Right ventricle myocardium inferior (tissue), 1 donor: ENCODE data around the gene FCHSD2. TPM values are rescaled to one million over a fixed set of nuclear protein-coding genes. Genes with fewer than 3 reads are reported as not detected.
A peak's percentile ranks its signal among the peaks of the same experiment; 100 is the strongest.
"Not testable (repeated sequence)": the region's sequence is repeated elsewhere in the genome, so short reads cannot be mapped to it uniquely, and the experiment has no call there.

Source experiments
- ATAC-seq: fragments of 200-7000 bp; cut with Tn5 transposase; one replicate; pipeline ENCODE4 v1.9.1; 2020; ENCODE audit warnings: mild to moderate bottlenecking, moderate library complexity
- DNase-seq: peaks from one replicate; pipeline ENCODE4 v3.0.0; 2021; ENCODE audit errors: missing footprints
- intact Hi-C: fragments of 100-400 bp; cut with DNase I; formaldehyde crosslinking; loops from one replicate; pipeline ENCODE4 v1.11.0; 2022
- total RNA-seq: library from RNA; stranded (reverse); fragmentation: NEBNext Ultra II Directional; extraction: Animal tissue kit (Norgen Biotek cat#: 25700); gene quantifications from one replicate; pipeline ENCODE4 v1.2.1, GENCODE V29; 2021
- donor health status: DM: no; HTN: yes; CAD: no; lungs with severe emphysema.

FCHSD2 gene
- total RNA-seq, 1 donor from 2014 or later: 36.6 TPM

DNA sequence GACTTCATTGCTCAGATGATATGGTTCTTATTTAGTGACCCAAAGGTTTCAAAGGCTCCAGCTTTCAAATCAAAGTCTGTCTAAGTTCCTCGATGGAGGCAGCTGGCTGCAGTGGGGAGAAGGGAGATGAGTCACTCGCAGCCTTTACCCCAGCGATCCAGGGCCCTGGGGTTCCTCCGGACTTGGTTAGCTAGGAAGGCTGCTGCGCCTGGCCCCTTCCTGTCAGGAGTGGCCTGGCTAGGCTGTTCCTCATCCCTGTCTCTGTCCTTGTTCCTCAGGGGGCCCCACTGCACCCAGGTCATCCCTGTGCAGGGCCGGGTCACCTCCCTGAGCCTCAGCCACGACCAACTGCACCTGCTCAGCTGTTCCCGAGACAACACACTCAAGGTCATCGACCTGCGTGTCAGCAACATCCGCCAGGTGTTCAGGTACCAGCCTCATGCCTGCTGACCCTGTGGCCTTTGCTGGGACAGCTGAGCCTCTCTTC is 314.0 kb downstream of the FCHSD2 start:
- DNase-seq: no peak
- ATAC-seq: no peak
- intact Hi-C loops: no loop called here

DNA sequence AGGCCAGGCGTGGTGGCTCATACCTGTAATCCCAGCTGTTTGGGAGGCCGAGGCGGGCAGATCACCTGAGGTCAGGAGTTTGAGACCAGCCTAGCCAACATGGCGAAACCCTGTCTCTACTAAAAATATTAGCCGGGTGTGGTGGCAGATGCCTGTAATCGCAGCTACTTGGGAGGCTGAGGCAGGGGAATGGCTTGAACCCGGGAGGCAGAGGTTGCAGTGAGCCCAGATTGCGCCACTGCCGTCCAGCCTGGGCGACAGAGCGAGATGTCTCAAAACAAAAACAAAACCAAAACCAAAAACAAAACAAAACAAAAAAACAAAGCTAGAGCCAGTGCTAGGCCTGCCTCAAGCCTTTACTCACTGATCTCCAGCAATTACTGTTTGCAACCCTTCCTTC is 314.5 kb downstream of the FCHSD2 start:
- intact Hi-C loops, DNase-seq, ATAC-seq: not testable (repeated sequence)

DNA sequence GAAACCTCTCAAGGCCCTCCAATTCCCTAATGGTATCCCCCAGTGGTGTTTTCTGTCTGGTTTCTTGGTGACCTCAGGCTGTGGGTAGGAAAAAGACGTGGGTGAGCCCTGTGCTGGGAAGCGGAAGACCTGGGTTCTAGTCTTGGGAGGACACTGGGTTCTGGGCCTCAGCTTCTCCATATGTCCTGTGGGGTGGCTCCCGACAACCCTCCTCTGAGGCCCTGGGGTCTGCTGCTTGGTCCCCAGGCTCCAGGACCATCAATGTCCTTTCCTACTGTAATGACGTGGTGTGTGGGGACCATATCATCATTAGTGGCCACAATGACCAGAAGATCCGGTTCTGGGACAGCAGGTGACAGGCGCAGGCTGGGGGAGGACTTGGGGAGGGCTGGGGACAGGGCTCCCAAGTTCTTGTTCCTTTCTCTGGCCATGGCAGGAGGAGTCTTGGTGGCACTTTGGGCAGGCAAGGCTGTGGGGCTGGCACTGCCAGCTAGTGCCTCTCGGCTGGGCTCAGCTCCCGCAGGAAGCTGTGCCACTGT is 315.1 kb downstream of the FCHSD2 start:
- intact Hi-C loops: no loop called here
- DNase-seq (no peak), ATAC-seq (no peak)

DNA sequence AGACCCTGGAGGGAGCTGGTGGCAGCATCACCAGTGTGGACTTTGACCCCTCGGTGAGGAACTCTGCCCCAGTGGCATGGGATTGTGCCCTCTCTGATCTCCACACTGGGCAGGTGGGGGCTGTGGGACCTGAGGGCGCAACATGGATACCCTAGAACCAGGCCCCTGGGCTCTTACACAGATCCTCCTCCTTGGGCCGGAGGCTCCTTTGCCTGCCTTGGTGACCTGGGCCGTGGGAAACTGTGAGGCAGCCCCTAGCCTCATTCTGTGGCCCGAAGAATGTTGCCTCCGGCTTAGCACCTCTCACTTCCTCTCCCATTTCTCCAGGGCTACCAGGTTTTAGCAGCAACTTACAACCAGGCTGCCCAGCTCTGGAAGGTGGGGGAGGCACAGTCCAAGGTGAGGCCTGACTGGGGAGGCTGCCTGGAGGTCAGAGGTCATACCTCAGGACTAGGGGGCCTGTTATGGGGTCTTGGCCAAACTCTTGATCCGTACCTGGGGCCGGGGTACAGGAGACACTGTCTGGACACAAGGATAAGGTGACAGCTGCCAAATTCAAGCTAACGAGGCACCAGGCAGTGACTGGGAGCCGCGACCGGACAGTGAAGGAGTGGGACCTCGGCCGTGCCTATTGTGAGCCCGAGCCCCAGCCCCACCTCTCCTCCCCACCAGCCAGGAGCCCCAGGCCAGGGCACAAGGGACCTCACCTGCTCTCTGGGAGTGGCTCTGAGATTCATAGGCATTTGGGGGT is 315.8 kb downstream of the FCHSD2 start:
- ATAC-seq (no peak), DNase-seq (no peak)
- intact Hi-C loops: no loop called here

DNA sequence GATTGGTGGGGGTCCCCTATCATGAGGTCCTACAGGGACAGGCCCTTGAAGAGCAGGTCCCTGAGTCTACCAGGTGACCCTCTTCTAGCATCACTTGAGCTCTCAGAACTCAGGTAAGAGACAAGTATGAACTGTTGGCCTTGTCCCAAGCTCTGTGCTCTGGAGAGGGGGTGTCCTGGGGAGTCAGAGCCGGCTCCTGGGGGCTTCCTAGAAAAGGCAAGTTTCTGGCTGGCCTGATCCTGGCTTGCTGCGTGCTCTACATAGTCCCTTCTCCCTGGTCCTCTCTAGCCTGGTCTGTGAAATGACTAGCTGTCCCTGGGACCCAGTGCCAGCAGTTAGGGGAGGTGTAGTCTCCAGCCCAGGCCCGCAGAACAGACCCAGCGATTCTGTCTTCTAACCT is 316.5 kb downstream of the FCHSD2 start:
- intact Hi-C loops: no loop called here
- DNase-seq: no peak
- no peak for ATAC-seq

DNA sequence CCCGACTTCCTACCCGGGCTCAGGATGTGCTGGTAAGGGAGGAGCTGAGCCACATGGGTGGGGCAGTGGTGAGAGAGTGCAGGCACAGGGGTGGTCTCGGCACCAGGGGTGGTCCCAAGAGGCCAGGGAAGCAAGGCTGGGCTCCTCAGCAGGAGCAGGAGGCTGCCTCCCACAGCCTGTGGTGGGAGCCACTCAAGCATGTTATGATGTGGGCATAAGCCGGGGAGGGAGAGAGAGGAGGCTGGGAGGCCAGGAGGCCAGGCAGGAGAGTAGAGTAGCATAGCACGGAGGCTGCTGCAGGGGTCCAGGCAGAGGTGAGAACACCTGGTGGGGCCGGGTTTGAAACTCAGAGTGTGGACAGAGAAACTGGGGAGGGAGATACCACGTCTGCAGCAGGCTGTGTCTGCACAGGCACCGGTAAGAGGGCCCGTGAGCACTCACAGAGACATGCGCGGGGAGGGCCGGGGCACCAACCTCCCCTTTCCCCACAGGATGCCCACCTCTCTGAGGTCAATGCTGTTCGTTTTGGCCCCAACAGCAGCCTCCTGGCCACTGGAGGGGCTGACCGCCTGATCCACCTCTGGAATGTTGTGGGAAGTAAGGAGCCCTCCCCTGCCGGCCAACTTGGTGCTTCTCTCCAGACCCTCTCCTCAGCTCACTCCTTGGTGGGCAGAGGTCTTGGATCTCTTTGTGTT is 317.2 kb downstream of the FCHSD2 start:
- intact Hi-C loops: no loop called here
- ATAC-seq (no peak), DNase-seq (no peak)

DNA sequence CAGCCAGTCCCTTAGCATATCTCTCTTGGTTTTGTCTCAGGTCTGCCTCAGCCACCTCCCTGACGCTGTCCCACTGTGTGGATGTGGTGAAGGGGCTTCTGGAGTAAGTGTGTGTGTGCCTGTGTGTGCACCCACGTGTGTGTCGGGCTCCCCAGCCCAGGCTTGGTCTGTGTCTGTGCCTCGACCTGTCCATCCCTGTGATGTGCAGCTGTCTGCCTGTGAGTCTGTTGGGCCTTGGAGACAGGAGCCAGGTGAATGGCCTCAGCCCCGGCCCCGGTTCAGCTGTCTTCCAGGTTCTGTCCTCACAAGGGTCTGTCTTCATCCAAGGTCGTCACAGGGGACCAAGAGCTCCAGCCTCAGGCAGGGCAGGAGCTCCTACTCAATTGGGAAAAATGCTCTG is 318.1 kb downstream of the FCHSD2 start:
- intact Hi-C loops: no loop called here
- ATAC-seq (no peak), DNase-seq (no peak)

DNA sequence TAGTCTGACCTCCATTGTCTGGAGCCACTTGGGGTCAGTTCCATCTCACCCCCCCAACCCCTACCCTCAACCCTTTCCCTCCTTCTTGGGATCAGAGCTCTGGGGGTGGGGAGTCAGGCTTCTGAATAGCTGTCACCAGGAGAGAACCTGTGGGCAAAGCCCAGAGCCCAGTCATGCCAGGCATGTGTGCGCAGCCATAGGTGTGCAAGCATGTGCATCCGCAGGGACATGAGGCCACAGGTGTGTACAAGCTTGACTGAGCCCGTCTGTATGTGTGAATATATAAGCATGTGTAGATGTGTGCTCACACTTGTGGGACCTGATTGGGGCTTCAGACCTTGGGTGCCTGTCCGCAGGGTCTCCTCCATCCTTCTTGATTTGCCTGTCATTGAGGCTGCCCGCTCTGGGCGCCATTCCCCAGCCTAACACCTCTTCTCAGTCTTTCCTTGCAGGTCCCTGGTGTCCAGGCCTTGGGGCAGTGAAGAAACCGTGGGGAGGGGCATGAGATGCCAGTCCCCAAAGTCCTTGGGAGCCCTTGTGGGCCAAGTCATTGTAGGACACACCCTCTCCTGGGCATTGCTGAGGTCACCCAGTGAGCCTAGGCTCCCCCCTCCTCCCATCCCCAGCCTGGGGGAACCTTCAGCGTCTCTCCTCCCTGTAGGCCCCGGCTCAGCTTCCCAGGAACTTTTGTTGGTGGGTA is 318.9 kb downstream of the FCHSD2 start:
- no peak for DNase-seq
- intact Hi-C loops: no loop called here
- no peak for ATAC-seq

DNA sequence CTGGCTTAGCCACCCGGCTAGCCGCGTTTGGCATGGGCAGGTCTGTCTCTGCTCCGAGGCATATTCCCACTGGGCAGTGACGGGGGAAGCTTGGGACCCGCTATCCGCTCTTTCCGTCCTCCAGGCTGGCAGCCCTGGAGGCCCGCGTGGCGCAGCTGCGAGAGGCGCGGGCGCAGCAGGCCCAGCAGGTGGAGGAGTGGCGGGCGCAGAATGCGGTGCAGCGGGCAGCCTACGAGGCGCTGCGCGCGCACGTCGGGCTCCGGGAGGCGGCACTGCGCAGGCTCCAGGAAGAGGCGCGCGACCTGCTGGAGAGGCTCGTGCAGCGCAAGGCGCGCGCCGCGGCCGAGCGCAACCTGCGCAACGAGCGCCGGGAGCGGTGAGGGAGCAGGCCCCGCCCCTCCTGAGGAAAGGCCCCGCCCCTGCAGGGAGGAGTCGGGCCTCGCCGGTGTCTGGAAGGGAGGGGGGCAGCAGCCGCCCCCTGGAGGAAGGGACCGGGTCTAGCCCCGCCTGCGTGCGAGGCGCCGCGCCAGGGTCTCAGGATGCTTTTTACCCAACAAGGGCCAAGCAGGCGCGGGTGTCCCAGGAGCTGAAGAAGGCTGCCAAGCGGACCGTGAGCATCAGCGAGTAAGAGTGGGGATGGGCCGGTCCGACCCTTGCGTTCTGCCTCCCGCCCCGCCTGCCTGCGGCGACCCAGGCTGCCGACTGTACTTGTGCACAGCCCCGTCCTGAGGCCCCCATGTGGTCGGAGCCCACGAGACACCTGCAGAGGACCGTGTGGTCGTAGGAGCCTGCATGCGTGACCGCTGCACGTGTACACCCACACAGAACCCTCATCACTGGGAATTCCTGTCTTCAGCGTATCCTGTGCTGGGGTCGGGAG is 320.0 kb downstream of the FCHSD2 start:
- DNase-seq (peak; percentile 93), ATAC-seq (peak; percentile 85)
- intact Hi-C loops: no loop called here

DNA sequence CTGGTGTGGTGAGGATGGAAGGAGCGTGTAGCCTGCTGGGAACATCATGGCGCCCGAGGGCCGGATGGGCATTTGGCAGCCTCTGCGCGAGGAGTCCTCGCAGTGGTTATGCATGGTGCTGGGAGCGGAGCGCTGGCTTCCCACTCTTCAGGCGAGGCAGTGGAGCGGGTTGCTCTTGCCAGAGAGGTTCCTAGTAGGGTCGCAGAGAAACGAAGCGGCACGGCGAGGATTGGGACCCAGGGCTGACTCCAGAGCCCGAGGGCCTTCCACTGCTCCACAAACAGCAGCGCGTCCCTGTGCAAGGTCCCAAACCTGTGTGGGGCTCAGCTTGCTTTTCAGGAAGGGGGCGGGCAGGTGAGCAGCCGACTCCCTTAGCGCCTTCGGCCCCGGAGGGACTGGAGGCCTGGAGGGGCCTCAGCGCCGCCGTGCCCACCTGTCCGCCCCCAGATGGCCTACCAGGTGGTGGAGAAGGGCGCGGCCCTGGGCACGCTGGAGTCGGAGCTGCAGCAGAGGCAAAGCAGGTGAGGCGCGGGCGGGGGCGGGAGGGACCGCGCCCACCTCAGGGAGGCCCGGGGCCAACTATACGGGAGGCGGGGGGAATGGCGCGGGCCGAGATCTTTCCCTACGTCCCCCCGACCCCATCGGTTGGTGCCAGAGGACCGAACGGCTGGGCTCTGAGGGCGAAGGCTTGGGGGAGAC is 320.7 kb downstream of the FCHSD2 start:
- DNase-seq (no peak), ATAC-seq (no peak)

DNA sequence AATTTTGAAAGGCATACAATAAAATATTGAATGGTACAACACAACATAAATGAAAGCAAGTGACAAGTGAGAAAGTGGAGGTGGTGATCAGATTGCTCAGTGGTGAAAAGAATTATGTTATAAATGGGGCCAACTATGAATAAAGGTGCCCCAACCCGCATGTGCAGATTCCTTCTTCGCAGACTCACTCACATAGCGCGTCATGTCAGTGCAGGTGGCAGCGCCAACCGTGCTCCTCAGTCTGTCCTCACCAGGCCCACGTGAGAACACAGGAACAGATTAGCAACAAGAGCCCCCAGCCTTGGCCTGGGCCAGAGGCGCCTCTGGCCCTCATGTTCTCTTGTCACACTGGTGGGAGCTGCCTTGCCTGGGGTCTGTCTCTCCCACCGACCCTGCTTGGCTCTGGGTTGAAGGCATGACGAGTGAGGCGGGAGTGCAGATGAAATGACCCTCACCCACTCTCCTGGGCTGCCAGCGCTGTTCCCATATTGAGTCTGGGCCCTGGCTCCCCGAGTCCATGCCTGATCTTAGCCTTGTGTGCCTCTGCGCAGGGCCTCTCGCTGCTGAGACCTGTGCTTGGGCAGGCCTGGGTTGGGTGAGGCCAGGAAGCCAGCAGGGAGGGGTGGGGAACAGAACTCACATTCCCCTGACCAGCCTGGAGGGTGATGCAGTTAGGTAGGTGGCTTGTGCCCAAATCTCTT is 321.5 kb downstream of the FCHSD2 start:
- intact Hi-C loops: no loop called here
- no peak for ATAC-seq
- DNase-seq: no peak

More for the DNA sequence above, 320.7 kb downstream of the FCHSD2 start:
- intact Hi-C loops: no loop called here

DNA sequence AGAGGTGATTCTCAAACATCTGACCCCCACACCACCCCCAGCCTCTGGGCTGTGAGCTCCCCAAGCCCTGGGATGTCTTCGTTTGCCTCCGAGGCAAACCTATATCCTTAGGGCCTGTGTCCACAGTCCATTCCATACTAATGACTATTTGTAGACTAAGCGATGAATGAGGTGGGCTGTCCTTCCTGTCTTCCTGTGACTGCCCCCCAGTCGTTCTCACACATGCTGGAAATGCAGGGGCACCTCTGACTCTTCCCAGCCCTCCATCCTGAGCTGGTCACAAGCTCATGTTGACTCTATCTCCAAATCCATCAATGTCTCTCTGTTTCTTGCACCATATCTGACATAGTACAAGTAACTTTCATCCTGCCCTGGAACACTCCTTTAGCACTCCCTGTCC is 323.1 kb downstream of the FCHSD2 start:
- intact Hi-C loops: no loop called here
- DNase-seq (no peak), ATAC-seq (no peak)

DNA sequence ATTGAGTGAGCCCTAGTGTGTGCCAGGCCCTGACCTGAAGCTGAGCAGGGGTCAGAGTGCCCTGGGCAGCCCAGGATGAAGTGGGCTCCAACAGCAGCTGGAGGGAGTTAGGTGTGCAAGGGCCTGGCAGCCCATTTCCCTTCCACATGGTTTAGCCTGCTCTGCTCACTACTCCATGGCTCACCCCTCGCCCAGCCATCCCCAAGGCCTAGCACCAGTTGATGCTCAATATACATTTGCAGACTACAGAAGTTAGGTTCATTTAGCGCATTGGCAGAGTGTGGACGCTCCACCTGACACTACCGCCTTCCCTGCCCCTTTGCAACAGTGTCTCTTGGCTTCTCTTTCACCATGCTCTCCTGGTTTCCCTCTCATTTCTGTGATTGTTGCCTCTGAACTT is 324.2 kb downstream of the FCHSD2 start:
- ATAC-seq (no peak), DNase-seq (no peak)
- intact Hi-C loops: no loop called here

DNA sequence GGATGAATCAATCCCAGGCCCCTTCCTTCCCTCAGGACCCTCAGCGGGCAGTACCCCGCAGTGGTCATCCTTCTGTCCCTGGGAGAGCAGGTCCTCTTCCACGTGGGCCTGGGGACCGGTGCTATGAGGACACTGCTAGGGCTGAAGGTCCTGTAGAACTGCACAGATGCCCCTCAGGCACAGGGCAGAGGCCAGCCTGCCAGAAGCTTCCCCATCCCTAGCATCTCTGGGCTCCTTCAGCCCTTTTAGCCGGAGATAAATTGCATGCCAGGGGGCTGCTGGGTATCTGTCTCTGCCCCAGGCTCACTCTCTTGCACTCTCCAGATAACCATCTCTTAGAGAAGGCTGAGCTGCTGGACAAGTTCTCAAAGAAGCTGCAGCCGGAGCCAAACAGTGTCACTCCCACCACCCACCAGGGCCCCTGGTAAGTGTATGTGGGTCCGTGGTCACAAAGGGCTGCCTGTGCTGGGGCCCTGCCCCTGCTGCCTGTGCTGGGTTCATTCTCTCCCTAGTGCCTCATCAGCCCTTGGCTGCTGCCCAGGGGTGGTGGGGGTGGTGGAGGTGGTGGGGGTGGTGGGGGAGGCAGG is 325.6 kb downstream of the FCHSD2 start:
- intact Hi-C loops: no loop called here
- ATAC-seq (no peak), DNase-seq (no peak)

DNA sequence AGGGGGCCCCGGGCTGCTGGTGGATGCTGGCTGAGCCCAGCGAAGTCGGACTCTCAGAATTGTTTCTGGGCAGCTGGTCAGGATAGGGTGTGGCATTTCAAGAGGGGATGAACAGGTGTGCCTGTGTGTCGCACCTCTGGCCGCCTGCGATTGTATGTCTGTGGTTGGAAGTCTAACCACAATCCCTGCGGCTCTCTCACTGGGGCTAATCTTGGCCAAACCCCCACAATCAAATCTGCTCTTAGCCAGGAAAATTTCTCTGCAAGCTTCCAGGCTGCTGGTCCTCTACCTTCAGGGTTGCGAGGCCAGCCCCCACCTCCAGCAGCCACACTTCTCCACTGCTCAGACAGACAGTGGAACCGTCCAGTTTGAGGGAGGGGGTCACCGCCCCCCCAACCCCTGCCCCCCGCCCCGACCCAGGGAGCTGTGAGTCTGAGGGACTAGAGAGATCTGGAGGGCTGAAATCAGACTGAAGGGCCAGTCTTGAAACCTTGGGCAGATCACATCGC is 327.0 kb downstream of the FCHSD2 start:
- DNase-seq: no peak
- intact Hi-C loops: no loop called here
- ATAC-seq: no peak

DNA sequence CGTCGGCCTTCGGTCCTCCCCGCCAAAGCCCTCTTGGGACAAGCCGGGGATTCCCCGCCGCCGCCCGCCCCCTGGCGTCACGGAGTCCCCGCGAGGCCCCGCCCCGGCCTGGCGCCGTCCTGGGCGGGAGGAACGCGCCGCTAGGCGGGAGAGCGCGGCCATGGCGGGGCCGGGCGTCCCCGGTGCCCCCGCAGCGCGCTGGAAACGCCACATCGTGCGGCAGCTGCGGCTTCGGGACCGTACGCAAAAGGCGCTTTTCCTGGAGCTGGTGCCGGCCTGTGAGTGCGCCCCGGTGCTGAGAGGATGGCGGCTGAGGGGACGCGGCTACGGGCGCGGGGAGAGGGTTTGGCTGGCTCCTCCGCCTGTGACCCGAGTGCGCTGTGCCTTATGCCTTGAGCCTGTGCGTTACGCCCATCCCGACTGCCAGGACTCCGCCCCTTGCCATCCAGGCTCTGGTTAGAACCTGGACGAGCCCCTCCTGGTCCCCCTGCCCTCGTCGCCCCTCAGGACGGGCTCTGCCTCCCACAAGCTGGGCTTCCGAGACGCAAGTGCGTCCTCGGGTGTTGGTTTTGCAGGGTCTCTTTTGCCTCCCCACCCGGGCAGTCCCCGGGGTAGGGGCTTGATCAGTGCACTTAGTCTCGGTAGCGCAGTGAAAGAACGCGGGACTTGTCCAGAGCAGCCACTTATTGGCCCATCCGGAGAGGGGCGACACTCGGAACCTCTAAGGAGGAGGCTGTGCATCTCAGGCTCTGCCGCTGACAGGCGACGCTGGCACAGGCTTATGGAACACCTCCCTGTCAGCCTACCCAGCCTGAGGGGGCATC is 327.6 kb downstream of the FCHSD2 start, which contains the start of gene ATG16L2:
TSS of gene ATG16L2 (plus strand) at position 126 of the 824 bp plus-strand sequence. CDS start at position 161, 35 bp downstream.
- DNase-seq (peak; percentile 94), ATAC-seq (peak; percentile 95)
- intact Hi-C loops: no loop called here
